ENCODE results near the gene NOTO. TPM values are rescaled to one million over a fixed set of nuclear protein-coding genes. Genes with fewer than 3 reads are reported as not detected.
A peak's percentile ranks its signal among the peaks of the same experiment; 100 is the strongest.

Gene NOTO
- total RNA-seq, 1 donor from 2014 or later, result not detected

DNA sequence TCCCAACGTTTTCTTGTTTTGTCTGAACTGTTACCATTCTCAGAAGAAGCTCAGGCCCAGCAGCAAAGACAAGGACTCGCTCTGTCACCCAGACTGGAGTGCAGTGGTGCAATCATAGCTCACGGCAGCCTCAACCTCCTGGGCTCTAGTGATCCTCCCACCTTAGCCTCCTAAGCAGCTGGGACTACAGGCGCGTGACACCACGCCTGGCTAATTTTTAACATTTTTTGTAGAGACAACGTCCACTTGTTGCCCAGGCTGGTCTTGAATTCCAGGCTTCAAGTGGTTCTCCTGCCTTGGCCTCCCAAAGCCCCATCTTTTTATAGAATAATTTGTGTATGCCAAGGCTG, 9.7 kb downstream of the NOTO start:
- Mint-ChIP-seq H3K4me1 (peaks cover 22% of the 10 kb centered on the region), H3K4me3 (no peak overlapping the region), H3K9me3 (no peaks in the 10 kb centered on the region), H3K36me3 (ENCODE audit: low read depth) (no peaks in the 10 kb centered on the region), H3K27me3 (peaks cover 6% of the 10 kb centered on the region), H3K27ac (no peak overlapping the region)
- no peak for DNase-seq
- intact Hi-C loops (cut with micrococcal nuclease), result loop anchor here (1.0 to 5.0 kb wide), 2 partner anchors 35 to 175 kb away; partner anchors contain the start of gene ALMS1

DNA sequence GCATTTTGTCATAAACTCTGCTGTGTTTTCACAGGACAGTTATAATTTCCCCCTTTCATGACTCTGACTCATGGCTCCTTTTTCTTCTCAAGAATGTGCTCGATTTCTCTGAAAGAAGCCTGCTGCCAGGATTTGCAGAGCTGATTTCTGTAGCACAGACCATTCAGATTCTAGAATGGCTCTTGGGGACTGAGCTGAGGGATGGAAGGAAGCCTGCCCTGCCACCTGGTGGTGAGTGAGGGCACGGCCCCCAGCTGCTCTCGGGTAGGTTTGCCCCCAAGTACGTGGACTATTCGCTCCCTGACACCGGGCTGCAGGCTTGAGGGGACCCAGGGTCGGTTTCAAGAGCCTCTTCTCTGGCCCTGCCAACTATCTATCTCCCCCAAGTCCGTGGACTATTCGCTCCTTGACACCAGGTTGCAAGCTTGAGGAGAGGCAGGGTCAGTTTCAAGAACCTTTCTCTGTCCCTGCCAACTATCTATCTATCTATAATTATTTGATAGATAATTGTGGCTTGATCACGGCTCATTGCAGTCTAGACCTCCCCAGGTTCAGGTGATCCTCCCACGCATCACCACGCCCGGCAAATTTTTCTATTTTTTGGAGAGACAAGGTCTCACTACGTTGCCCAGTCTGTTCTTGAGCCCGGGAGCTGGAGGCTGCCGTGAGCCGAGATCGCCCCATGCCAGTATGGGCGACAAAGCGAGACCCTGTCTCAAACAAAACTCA, 10.2 kb downstream of the NOTO start:
- peaks cover 6% of the 10 kb centered on the region for H3K27me3 Mint-ChIP-seq
- intact Hi-C loops (cut with micrococcal nuclease), result loop anchor here (1.0 to 5.0 kb wide), 2 partner anchors 35 to 175 kb away; partner anchors contain the start of gene ALMS1
- H3K4me1 Mint-ChIP-seq, result peaks cover 22% of the 10 kb centered on the region
- H3K36me3 Mint-ChIP-seq (ENCODE audit: low read depth), result no peaks in the 10 kb centered on the region
- no peak overlapping the region for H3K4me3 Mint-ChIP-seq
- DNase-seq, result peak; percentile 91
- H3K27ac Mint-ChIP-seq, result peak overlapping the region; percentile 34
- H3K9me3 Mint-ChIP-seq, result no peaks in the 10 kb centered on the region

DNA sequence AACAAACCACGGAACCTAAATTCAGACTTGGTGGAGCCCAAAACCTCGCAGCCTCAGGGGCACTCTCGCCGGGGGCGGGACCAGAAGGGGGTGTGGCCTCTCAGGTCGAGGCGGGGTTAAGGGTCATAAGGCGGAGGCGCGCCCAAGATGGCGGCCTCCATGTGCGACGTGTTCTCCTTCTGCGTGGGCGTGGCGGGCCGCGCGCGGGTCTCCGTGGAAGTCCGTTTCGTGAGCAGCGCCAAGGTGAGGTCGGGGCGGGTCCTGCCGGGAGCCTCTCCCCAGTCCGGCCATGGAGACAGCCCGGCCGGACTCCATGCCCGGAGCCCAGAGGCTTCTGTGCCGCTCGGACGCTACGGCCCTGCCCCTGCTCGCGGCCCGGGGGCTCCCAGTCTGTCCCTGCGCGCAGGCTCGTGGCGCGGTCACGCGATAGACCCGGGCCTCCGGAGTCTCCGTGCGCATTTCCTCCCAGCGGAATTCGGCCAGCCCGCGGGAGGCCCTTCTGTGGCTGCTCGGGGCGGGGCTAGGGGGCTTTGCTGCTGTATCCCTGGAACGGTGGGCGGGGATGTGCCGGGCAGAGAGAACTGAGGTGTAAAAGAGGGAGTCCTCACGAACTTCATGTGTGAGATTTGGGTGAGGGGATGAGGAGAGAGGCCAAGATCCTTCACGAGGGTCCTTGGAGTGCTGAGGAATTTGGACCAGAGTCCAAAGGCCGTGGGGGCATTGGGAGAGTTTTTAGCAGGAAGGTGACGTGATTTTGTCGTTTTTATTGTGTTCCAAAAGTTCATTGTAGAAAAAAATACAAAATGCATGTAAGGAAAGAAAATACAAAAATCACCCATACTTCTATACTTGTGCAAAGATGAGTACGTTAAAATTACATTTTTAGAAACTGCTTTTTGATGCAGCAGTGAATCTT, 12.0 kb downstream of the NOTO start, which contains the start of gene SMYD5:
Gene SMYD5, plus strand, starts transcription at position 126 of the 916 bp plus-strand sequence. Its CDS starts 22 bp downstream, at position 148.
- peaks cover under 1% of the 10 kb centered on the region for H3K27me3 Mint-ChIP-seq
- H3K4me3 Mint-ChIP-seq, result peak within 1 kb of the TSS; percentile 91
- no peaks in the 10 kb centered on the region for H3K36me3 Mint-ChIP-seq (ENCODE audit: low read depth)
- H3K4me1 Mint-ChIP-seq, result peaks cover 22% of the 10 kb centered on the region
- H3K27ac Mint-ChIP-seq, result peak within 1 kb of the TSS; percentile 87
- no peaks in the 10 kb centered on the region for H3K9me3 Mint-ChIP-seq
- DNase-seq, result peak; percentile 98
- intact Hi-C loops (cut with micrococcal nuclease), result loop anchor here (1.0 to 5.0 kb wide), 4 partner anchors 19 to 173 kb away; partner anchors contain the start of genes ALMS1, PRADC1 and SFXN5

- H3K4me1 Mint-ChIP-seq, result peaks cover 22% of the 10 kb centered on the region
- peak overlapping the region; percentile 91 for H3K4me3 Mint-ChIP-seq
- no peaks in the 10 kb centered on the region for H3K9me3 Mint-ChIP-seq
- no peak for DNase-seq
- peaks cover 3% of the 10 kb centered on the region for H3K36me3 Mint-ChIP-seq (ENCODE audit: low read depth)
- intact Hi-C loops (cut with micrococcal nuclease), result no loop called here
- no peaks in the 10 kb centered on the region for H3K27me3 Mint-ChIP-seq
- peak overlapping the region; percentile 42 for H3K27ac Mint-ChIP-seq
These were observed 12.9 kb downstream of the NOTO start for GRCh38 chr2:73215254-73215653.

GRCh38 chr2:73217160-73217559, 14.8 kb downstream of the NOTO start:
- Mint-ChIP-seq H3K36me3 (ENCODE audit: low read depth) (peaks cover 14% of the 10 kb centered on the region), H3K9me3 (no peaks in the 10 kb centered on the region), H3K27me3 (no peaks in the 10 kb centered on the region), H3K27ac (no peak overlapping the region), H3K4me3 (no peak overlapping the region), H3K4me1 (peaks cover 22% of the 10 kb centered on the region)
- DNase-seq, result no peak
- intact Hi-C loops (cut with micrococcal nuclease), result no loop called here

GRCh38 chr2:73217826-73218225, 15.5 kb downstream of the NOTO start:
- no peak overlapping the region for H3K27ac Mint-ChIP-seq
- intact Hi-C loops (cut with micrococcal nuclease), result no loop called here
- DNase-seq, result no peak
- peaks cover 16% of the 10 kb centered on the region for H3K36me3 Mint-ChIP-seq (ENCODE audit: low read depth)
- H3K4me3 Mint-ChIP-seq, result no peak overlapping the region
- H3K9me3 Mint-ChIP-seq, result no peaks in the 10 kb centered on the region
- H3K4me1 Mint-ChIP-seq, result peaks cover 20% of the 10 kb centered on the region
- no peaks in the 10 kb centered on the region for H3K27me3 Mint-ChIP-seq

GRCh38 chr2:73218298-73218697, 15.9 kb downstream of the NOTO start:
- no peaks in the 10 kb centered on the region for H3K27me3 Mint-ChIP-seq
- H3K9me3 Mint-ChIP-seq, result no peaks in the 10 kb centered on the region
- DNase-seq, result no peak
- peaks cover 18% of the 10 kb centered on the region for H3K36me3 Mint-ChIP-seq (ENCODE audit: low read depth)
- no peak overlapping the region for H3K27ac Mint-ChIP-seq
- intact Hi-C loops (cut with micrococcal nuclease), result no loop called here
- H3K4me1 Mint-ChIP-seq, result peaks cover 19% of the 10 kb centered on the region
- H3K4me3 Mint-ChIP-seq, result no peak overlapping the region

DNA sequence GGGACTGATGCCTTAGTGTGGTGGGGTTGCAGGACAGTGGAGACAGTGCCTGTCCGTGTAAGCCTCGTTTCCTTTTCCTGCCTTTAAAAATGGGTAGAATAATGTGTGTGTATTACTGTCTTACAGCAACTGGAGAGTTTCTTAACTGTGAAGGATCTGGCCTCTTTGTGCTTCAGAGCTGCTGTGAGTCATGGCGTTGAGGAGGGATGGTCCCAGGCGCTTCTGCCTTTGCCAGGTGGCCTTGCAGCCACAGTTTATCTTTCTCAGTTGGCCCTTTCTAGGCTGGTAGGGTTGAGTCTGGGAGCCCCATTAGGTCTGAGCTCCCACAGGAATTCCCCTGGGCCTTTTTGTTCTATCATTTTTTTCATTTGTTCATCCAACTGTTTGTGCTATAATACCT, 21.4 kb downstream of the NOTO start:
- H3K27ac Mint-ChIP-seq, result no peak overlapping the region
- intact Hi-C loops (cut with micrococcal nuclease), result no loop called here
- no peaks in the 10 kb centered on the region for H3K27me3 Mint-ChIP-seq

GRCh38 chr2:73225513-73226360, 23.4 kb downstream of the NOTO start:
- Mint-ChIP-seq H3K36me3 (ENCODE audit: low read depth) (peaks cover 32% of the 10 kb centered on the region), H3K4me1 (peaks cover 6% of the 10 kb centered on the region), H3K27me3 (no peaks in the 10 kb centered on the region), H3K9me3 (no peaks in the 10 kb centered on the region), H3K27ac (no peak overlapping the region), H3K4me3 (no peak overlapping the region)
- no peak for DNase-seq
- intact Hi-C loops (cut with micrococcal nuclease), result no loop called here

More for the DNA sequence above, 21.4 kb downstream of the NOTO start:
- Mint-ChIP-seq H3K4me1 (peaks cover 5% of the 10 kb centered on the region), H3K9me3 (no peaks in the 10 kb centered on the region), H3K36me3 (ENCODE audit: low read depth) (peaks cover 33% of the 10 kb centered on the region), H3K4me3 (no peak overlapping the region)
- no peak for DNase-seq

- H3K4me3 Mint-ChIP-seq, result no peak overlapping the region
- no peak for DNase-seq
- H3K4me1 Mint-ChIP-seq, result peaks cover 11% of the 10 kb centered on the region
- no peak overlapping the region for H3K27ac Mint-ChIP-seq
- no peaks in the 10 kb centered on the region for H3K9me3 Mint-ChIP-seq
- no peaks in the 10 kb centered on the region for H3K27me3 Mint-ChIP-seq
- intact Hi-C loops (cut with micrococcal nuclease), result no loop called here
- H3K36me3 Mint-ChIP-seq (ENCODE audit: low read depth), result peaks cover 22% of the 10 kb centered on the region
These were observed 24.7 kb downstream of the NOTO start for GRCh38 chr2:73227086-73227485.

- peaks cover 15% of the 10 kb centered on the region for H3K36me3 Mint-ChIP-seq (ENCODE audit: low read depth)
- H3K27ac Mint-ChIP-seq, result no peak overlapping the region
- intact Hi-C loops (cut with micrococcal nuclease), result no loop called here
- no peaks in the 10 kb centered on the region for H3K27me3 Mint-ChIP-seq
- H3K4me3 Mint-ChIP-seq, result no peak overlapping the region
- no peaks in the 10 kb centered on the region for H3K9me3 Mint-ChIP-seq
- no peak for DNase-seq
- H3K4me1 Mint-ChIP-seq, result peaks cover 17% of the 10 kb centered on the region
These were observed 26.3 kb downstream of the NOTO start for GRCh38 chr2:73228631-73229030.

GRCh38 chr2:73232403-73233153, 30.2 kb downstream of the NOTO start:
- no peaks in the 10 kb centered on the region for H3K9me3 Mint-ChIP-seq
- H3K27me3 Mint-ChIP-seq, result no peaks in the 10 kb centered on the region
- H3K4me3 Mint-ChIP-seq, result peak overlapping the region; percentile 94
- peak; percentile 62 for DNase-seq
- peaks cover 33% of the 10 kb centered on the region for H3K4me1 Mint-ChIP-seq
- peaks cover 29% of the 10 kb centered on the region for H3K36me3 Mint-ChIP-seq (ENCODE audit: low read depth)
- peak overlapping the region; percentile 95 for H3K27ac Mint-ChIP-seq
- intact Hi-C loops (cut with micrococcal nuclease), result loop anchor here (1.0 to 5.0 kb wide), 5 partner anchors 18 to 1225 kb away; partner anchors contain the start of genes INO80B, RAB11FIP5, SMYD5 and TPRKB
